GM12878 (cell line): ENCODE results near the gene TIE1. TPM values are rescaled to one million over a fixed set of nuclear protein-coding genes. Genes with fewer than 3 reads are reported as not detected.

ENCODE experiments used
- ATAC-seq: fragments of 200-7000 bp; cut with Tn5 transposase; 3 replicates; pipeline ENCODE4 v1.9.1; 2020; ENCODE audit warnings: mild to moderate bottlenecking, moderate library complexity
- BruUV-seq: library from RNA; stranded (reverse); fragments of 400-500 nt; replicated peaks from 2 replicates; lab custom pipeline; 2021; lab: Mats Ljungman, UMichigan
- CTCF ChIA-PET: fragments of 300-600 bp; sonication (Branson Sonifier 250); formaldehyde crosslinking; extraction: SDS; loops from one replicate; lab custom pipeline; 2021; ENCODE audit warnings: inconsistent platforms; lab: Yijun Ruan, JAX
- POLR2A ChIA-PET: fragments of 350-600 bp; formaldehyde crosslinking; extraction: SDS; loops from one replicate; lab custom pipeline; 2021; ENCODE audit warnings: inconsistent platforms; lab: Charles Lee
- RAD21 ChIA-PET: fragments of 300-600 bp; sonication (Branson Sonifier 250); formaldehyde crosslinking; loops from one replicate; lab custom pipeline; 2023; ENCODE audit warnings: antibody characterized with exemption; ENCODE audit not compliant: unreplicated experiment; lab: Charles Lee
- SMC1A ChIA-PET: fragments of 300-600 bp; sonication (Branson Sonifier 250); formaldehyde crosslinking; loops from one replicate; lab custom pipeline; 2023; ENCODE audit not compliant: unreplicated experiment, uncharacterized antibody; lab: Charles Lee
- DNase-seq: peaks from one replicate; pipeline ENCODE4 v3.0.0-alpha.2; 2011; ENCODE audit warnings: low read depth, low spot score
- FAIRE-seq: peaks from 3 replicates; lab custom pipeline; 2011; peaks lifted over from hg19 to GRCh38; lab: Jason Lieb, UNC
- H2AFZ ChIP-seq: 2 replicates; pipeline ENCODE4 v1.6.0; 2011; ENCODE audit warnings: low read depth, low read length, control low read depth; ENCODE audit not compliant: control insufficient read depth
- H3K27ac ChIP-seq: 2 replicates; pipeline ENCODE4 v1.5.1; 2011; ENCODE audit warnings: control low read depth; ENCODE audit not compliant: control insufficient read depth, insufficient read depth
- H3K27me3 ChIP-seq, 2 experiments: replicated peaks in 1 of 2; 2 replicates each; pipeline versions ENCODE4 v1.6.0 to v1.6.1; 2011; ENCODE audit warnings: low read length in 1 of 2; ENCODE audit not compliant: control insufficient read depth in 2 of 2, insufficient read depth in 2 of 2
- H3K36me3 ChIP-seq, 2 experiments: 2 replicates each; pipeline ENCODE4 v1.5.1; 2011; ENCODE audit warnings: low read length in 1 of 2; ENCODE audit not compliant: control insufficient read depth in 2 of 2, insufficient read depth in 2 of 2
- H3K4me1 ChIP-seq: 2 replicates; pipeline ENCODE4 v1.6.1; 2011; ENCODE audit warnings: mild to moderate bottlenecking, low read length, moderate library complexity, mixed read lengths; ENCODE audit not compliant: control insufficient read depth, insufficient read depth
- H3K4me2 ChIP-seq: 2 replicates; pipeline ENCODE4 v1.6.0; 2011; ENCODE audit warnings: control low read depth; ENCODE audit not compliant: control insufficient read depth, insufficient read depth
- H3K4me3 ChIP-seq: fragments of 200-600 bp; sonication (generic); 2 replicates; pipeline ENCODE4 v1.5.1; 2016
- H3K79me2 ChIP-seq: 2 replicates; pipeline ENCODE4 v1.6.0; 2011; ENCODE audit warnings: low read length; ENCODE audit not compliant: control insufficient read depth, insufficient read depth
- H3K9ac ChIP-seq: 2 replicates; pipeline ENCODE4 v1.8.0; 2011; ENCODE audit warnings: low read length, control low read depth, mixed read lengths; ENCODE audit not compliant: control insufficient read depth, insufficient read depth
- H3K9me3 ChIP-seq: replicated peaks from 3 replicates; pipeline ENCODE4 v1.5.1; 2011; ENCODE audit warnings: mild to moderate bottlenecking, low read length; ENCODE audit not compliant: control insufficient read depth, insufficient read depth
- H4K20me1 ChIP-seq: 2 replicates; pipeline ENCODE4 v1.6.0; 2011; ENCODE audit not compliant: control insufficient read depth, insufficient read depth
- BRCA1 ChIP-seq: IDR thresholded peaks from 2 replicates; pipeline ENCODE4 v1.6.1; 2011; ENCODE audit warnings: low read depth, low read length, improper control_type of control experiment
- EED ChIP-seq: sonication (generic); IDR thresholded peaks from 2 replicates; pipeline ENCODE4 v1.6.1; 2016; ENCODE audit warnings: antibody characterized with exemption, low read depth
- EGR1 ChIP-seq, 2 experiments: IDR thresholded peaks; 1 replicate in 1 of 2; 2 replicates in 1 of 2; pipeline ENCODE4 v1.6.1; 2011 to 2012; ENCODE audit warnings: low read depth in 2 of 2, low read length in 2 of 2, borderline replicate concordance in 1 of 2, mild to moderate bottlenecking in 1 of 2, moderate library complexity in 1 of 2
- HDAC2 ChIP-seq: fragments of 200-600 bp; sonication (generic); IDR thresholded peaks from 2 replicates; pipeline ENCODE4 v1.6.1; 2017
- IKZF1 ChIP-seq: fragments of 450-650 bp; conservative IDR thresholded peaks from 2 replicates; pipeline ENCODE4 v1.6.1; 2017; ENCODE audit warnings: antibody characterized with exemption, mild to moderate bottlenecking
- IKZF2 ChIP-seq, 2 experiments: fragments of 450-650 bp; IDR thresholded peaks; 2 replicates each; pipeline ENCODE4 v1.6.1; 2017; ENCODE audit warnings: mild to moderate bottlenecking in 2 of 2, moderate library complexity in 2 of 2
- IRF4 ChIP-seq: IDR thresholded peaks from 2 replicates; pipeline ENCODE4 v1.6.1; 2011; ENCODE audit warnings: low read depth, low read length
- NBN ChIP-seq: fragments of 450-650 bp; IDR thresholded peaks from 2 replicates; pipeline ENCODE4 v1.6.1; 2016
- RUNX3 ChIP-seq: IDR thresholded peaks from 2 replicates; pipeline ENCODE4 v1.6.1; 2012; ENCODE audit warnings: low read length, inconsistent platforms
- SMC3 ChIP-seq: IDR thresholded peaks from 2 replicates; pipeline ENCODE4 v1.6.1; 2011; ENCODE audit warnings: low read length, improper control_type of control experiment, borderline replicate concordance
- ZNF24 ChIP-seq: fragments of 450-650 bp; IDR thresholded peaks from 2 replicates; pipeline ENCODE4 v1.6.1; 2017; ENCODE audit warnings: antibody characterized with exemption, mild to moderate bottlenecking
- WGBS: methylation state at CpG from one replicate; pipeline ENCODE4 v1.1.6; 2016; ENCODE audit warnings: low lambda C conversion rate; ENCODE audit not compliant: insufficient replicate concordance, insufficient coverage; ENCODE audit errors: missing lambda C conversion rate; 5-methylcytosine and 5-hydroxymethylcytosine counted together
- in situ Hi-C: fragments of 300-500 bp; cut with MboI; formaldehyde crosslinking; loops from 9 replicates; pipeline ENCODE4 v1.14.3; 2018; ENCODE audit warnings: mixed read lengths
- intact Hi-C: fragments of 100-400 bp; cut with micrococcal nuclease; formaldehyde crosslinking; loops from one replicate; pipeline ENCODE4 v1.14.2; 2022; ENCODE audit not compliant: unreplicated experiment
- polyA plus RNA-seq, 11 experiments: library from polyadenylated mRNA; depleted of rRNA in 4 of 11; unstranded in 6 of 11; stranded (reverse) in 5 of 11; fragments of >200 nt; fragmentation: Nextera tagmentation in 4 of 11; fragmentation: Illumina TruSeq in 1 of 11; extraction: Ambion mirVana in 4 of 11; extraction: Trizol in 1 of 11; gene quantifications; 1 replicate in 1 of 11; 2 replicates in 10 of 11; pipeline versions ENCODE4 v1.2.1 to v1.2.3, GENCODE V29; 2011 to 2016; ENCODE audit warnings: inconsistent platforms in 2 of 11, missing spikeins in 2 of 11, low read depth in 1 of 11
- total RNA-seq, 4 experiments: library from RNA; depleted of rRNA in 3 of 4; stranded (reverse); fragments of >200 nt in 3 of 4; fragmentation: Illumina TruSeq in 1 of 4; extraction: Trizol in 1 of 4; gene quantifications; 2 replicates each; pipeline versions ENCODE4 v1.2.1 to v1.2.3, GENCODE V29; 2013 to 2021

The TIE1 gene
- total and polyA plus RNA-seq, 10 of the 15 experiments (the other 5 are each of a cell fraction or from before 2014, with no cell fraction given), result 0.26 to 3.9 (median 1.3) TPM

DNA sequence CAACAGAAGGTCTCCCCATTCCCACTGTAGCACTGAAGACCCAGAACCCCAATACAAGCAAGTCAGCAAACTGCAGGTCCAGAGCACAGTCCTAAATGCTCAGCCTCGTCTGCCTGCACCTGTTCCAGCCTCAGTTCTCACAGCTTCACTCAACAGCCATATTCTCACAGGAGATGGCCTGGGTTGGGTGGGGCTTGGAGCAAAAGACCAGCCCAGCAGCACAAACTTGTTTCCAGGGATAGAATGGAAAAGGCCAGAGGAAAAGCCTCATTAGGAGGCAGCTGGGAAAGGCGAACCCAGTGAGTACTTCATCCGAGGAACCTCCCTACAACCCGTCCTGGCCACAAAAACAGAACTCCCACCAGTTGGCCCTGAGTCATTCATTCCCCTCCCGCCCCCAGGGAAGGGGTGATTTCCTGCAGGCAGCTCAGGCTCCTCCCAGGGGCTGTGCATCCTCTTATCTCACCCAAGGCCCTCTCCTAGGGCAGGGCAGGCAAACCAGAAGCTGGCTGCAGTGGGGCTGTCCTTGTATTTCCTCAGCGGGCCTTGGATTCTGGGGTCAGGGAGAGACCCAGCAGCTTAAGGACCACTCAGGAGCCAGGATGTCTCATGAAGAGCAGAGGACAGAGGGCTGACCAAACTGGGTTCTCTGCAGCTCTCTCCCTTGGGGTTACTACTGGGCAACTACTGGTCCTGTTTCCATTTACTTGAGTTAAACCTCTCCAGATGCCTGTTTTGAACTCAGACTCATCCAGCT is 29.4 kb downstream of the TIE1 start:
- no peak overlapping the region for H3K4me3 ChIP-seq
- no peak overlapping the region for H3K27ac ChIP-seq
- RAD21 ChIA-PET, result interaction anchor here (0.8 to 2.5 kb wide), 4 partner anchors 9 to 91 kb away, joined by 3 to 11 read pairs (median 4); partner anchors contain the start of gene CDC20
- H3K27me3 ChIP-seq, result no peaks in the 10 kb centered on the region
- BruUV-seq, result no TSS peak
- SMC1A ChIA-PET, result interaction anchor here (0.6 to 1.9 kb wide), 7 partner anchors 9 to 117 kb away, joined by 3 to 11 read pairs (median 4); no protein-coding TSS in a partner anchor
- 13% methylated on average over 6 of the region's 6 CpGs for WGBS
- no peaks in the 10 kb centered on the region for H3K79me2 ChIP-seq
- H3K4me2 ChIP-seq, result no peak overlapping the region
- H3K4me1 ChIP-seq, result no peaks in the 10 kb centered on the region
- no peak for DNase-seq
- no peaks in the 10 kb centered on the region for H4K20me1 ChIP-seq
- ATAC-seq, result peak; percentile 86
- H3K9ac ChIP-seq, result no peak overlapping the region
- intact Hi-C loops, result no loop called here
- FAIRE-seq, result no peak
- H3K36me3 ChIP-seq, result no peaks in the 10 kb centered on the region
- CTCF ChIA-PET, result interaction anchor here (0.6 to 1.2 kb wide), 4 partner anchors 38 to 103 kb away, joined by 3 read pairs; partner anchors contain the start of gene ELOVL1
- POLR2A ChIA-PET, result no interaction called here
- no peak for TF ChIP-seq HDAC2
- TF ChIP-seq EGR1 (IDR thresholded peaks at IDR 0.05; ENCODE audit: borderline replicate concordance in 1 of 2, low read depth in 2 of 2, low read length in 2 of 2), result peak in 1 of 2 experiments; percentile 16; a peak in 1 of 3 replicates
- TF ChIP-seq NBN, result no peak
- 0 out of 2 replicates have a peak, but pooled peaks have one; percentile 50 for TF ChIP-seq IKZF1
- peak; percentile 38; the same call in 1 of the 2 replicates for TF ChIP-seq RUNX3
- TF ChIP-seq IRF4, result 0 out of 2 replicates have a peak, but pooled peaks have one; percentile 47
- TF ChIP-seq ZNF24, result peak; percentile 46; the same call in 1 of the 2 replicates
- no peak for TF ChIP-seq BRCA1
- TF ChIP-seq IKZF2 (IDR thresholded peaks at IDR 0.05), result 0 out of 4 replicates have a peak, but pooled peaks of 1 of the 2 experiments have one; percentile 15
- TF ChIP-seq EED, result peak; percentile 60; the same call in 1 of the 2 replicates
- TF ChIP-seq SMC3, result no peak
- H3K9me3 ChIP-seq, result no peaks in the 10 kb centered on the region; the same call in 1 of the 3 replicates
- in situ Hi-C loops, result no loop called here
- peak overlapping the region; percentile 43 for H2AFZ ChIP-seq
